H1 (cell line): ENCODE results near the gene ARL2BP.

Experiments
- CTCF ChIP-seq, 3 experiments: IDR thresholded peaks; 1 replicate in 2 of 3; 2 replicates in 1 of 3; pipeline versions ENCODE4 v1.5.1 to v1.6.1; 2011; ENCODE audit warnings: low read length in 3 of 3, mild to moderate bottlenecking in 3 of 3, inconsistent platforms in 2 of 3, low read depth in 1 of 3, moderate library complexity in 1 of 3; ENCODE audit not compliant: insufficient read depth in 1 of 3; ENCODE audit errors: control extremely low read depth in 1 of 3
- EGR1 ChIP-seq: IDR thresholded peaks from 2 replicates; pipeline ENCODE4 v1.6.1; 2011; ENCODE audit warnings: low read depth, low read length, borderline replicate concordance
- KDM4A ChIP-seq: IDR thresholded peaks from one replicate; pipeline ENCODE4 v1.7.1; 2012; ENCODE audit warnings: low read depth, mild to moderate bottlenecking, moderate library complexity, low read length, inconsistent platforms; ENCODE audit not compliant: severe bottlenecking
- POLR2A ChIP-seq, 2 experiments: IDR thresholded peaks; 1 replicate in 1 of 2; 2 replicates in 1 of 2; pipeline ENCODE4 v1.6.1; 2011; ENCODE audit warnings: low read depth in 2 of 2, low read length in 2 of 2, mild to moderate bottlenecking in 2 of 2; ENCODE audit errors: control extremely low read depth in 1 of 2
- RAD21 ChIP-seq, 2 experiments: IDR thresholded peaks in 1 of 2; conservative IDR thresholded peaks in 1 of 2; 2 replicates each; pipeline ENCODE4 v1.6.1; 2011; ENCODE audit warnings: low read depth in 2 of 2, low read length in 2 of 2, improper control_type of control experiment in 1 of 2, inconsistent platforms in 1 of 2, mild to moderate bottlenecking in 1 of 2, moderate library complexity in 1 of 2
- TEAD4 ChIP-seq: IDR thresholded peaks from 2 replicates; pipeline ENCODE4 v1.6.1; 2012; ENCODE audit warnings: low read depth, low read length, inconsistent platforms, mixed read lengths

GRCh38 chr16:57252148-57252721 lies 7.2 kb downstream of the ARL2BP start:
- no peak for TF ChIP-seq CTCF (IDR thresholded peaks at IDR 0.05; ENCODE audit: control extremely low read depth in 1 of 3, insufficient read depth in 1 of 3, low read depth in 1 of 3, low read length in 3 of 3)
- no peak for TF ChIP-seq KDM4A
- TF ChIP-seq RAD21 (IDR thresholded peaks at IDR 0.05 in 1 of 2, conservative IDR thresholded peaks at IDR 0.05 in 1 of 2; ENCODE audit: low read depth in 2 of 2, low read length in 2 of 2) = no peak
- TF ChIP-seq EGR1 = no peak
- no peak for TF ChIP-seq POLR2A (IDR thresholded peaks at IDR 0.05; ENCODE audit: control extremely low read depth in 1 of 2, low read depth in 2 of 2, low read length in 2 of 2)
- TF ChIP-seq TEAD4 = no peak
